Erythroblast (primary cell): Measurements from ENCODE around the gene TP53INP2.

Source experiments
- DNase-seq, 2 experiments: peaks; one replicate each; lab custom pipeline; 2025; lab: John Stamatoyannopoulos, UW
- GATA1 ChIP-seq: IDR thresholded peaks from 2 replicates; pipeline ENCODE4 v1.6.1; 2011; ENCODE audit warnings: low read depth, mild to moderate bottlenecking, control low read depth, low read length, moderate library complexity
- POLR2A ChIP-seq: IDR thresholded peaks from 2 replicates; pipeline ENCODE4 v1.6.1; 2011; ENCODE audit warnings: mild to moderate bottlenecking, low read length

TP53INP2 gene

GRCh38 chr20:34724172-34724571, 20.0 kb downstream of the TP53INP2 start:
- DNase-seq: no peak

GRCh38 chr20:34729416-34729815, 25.3 kb downstream of the TP53INP2 start:
- no peak for TF ChIP-seq POLR2A
- DNase-seq: no peak

More at GRCh38 chr20:34724172-34724571, 20.0 kb downstream of the TP53INP2 start:
- no peak for TF ChIP-seq GATA1
- TF ChIP-seq POLR2A: no peak

- no peak for DNase-seq
- TF ChIP-seq GATA1: no peak
Observed at GRCh38 chr20:34732523-34732922, 28.4 kb downstream of the TP53INP2 start.

- peak; percentile 46 to 55 for DNase-seq
- no peak for TF ChIP-seq POLR2A
Observed at GRCh38 chr20:34736106-34736735, 32.1 kb downstream of the TP53INP2 start.

GRCh38 chr20:34743039-34743438, 38.9 kb downstream of the TP53INP2 start:
- DNase-seq: no peak
- TF ChIP-seq GATA1 (no peak), POLR2A (no peak)

- TF ChIP-seq GATA1 (no peak), POLR2A (no peak)
Observed at GRCh38 chr20:34744340-34744739, 40.2 kb downstream of the TP53INP2 start.

GRCh38 chr20:34744847-34745246, 40.7 kb downstream of the TP53INP2 start:
- peak; percentile 65 to 70 for DNase-seq
- TF ChIP-seq GATA1 (no peak), POLR2A (no peak)

More at GRCh38 chr20:34744340-34744739, 40.2 kb downstream of the TP53INP2 start:
- DNase-seq: no peak

- DNase-seq: no peak
- TF ChIP-seq POLR2A (no peak), GATA1 (no peak)
Observed at GRCh38 chr20:34746674-34747073, 42.5 kb downstream of the TP53INP2 start.

- TF ChIP-seq POLR2A: no peak
- TF ChIP-seq GATA1: no peak
- no peak for DNase-seq
Observed at GRCh38 chr20:34747479-34747878, 43.3 kb downstream of the TP53INP2 start.

GRCh38 chr20:34748709-34749108, 44.6 kb downstream of the TP53INP2 start:
- no peak for DNase-seq
- TF ChIP-seq GATA1 (no peak), POLR2A (no peak)

GRCh38 chr20:34750484-34750883, 46.3 kb downstream of the TP53INP2 start:
- no peak for DNase-seq
- TF ChIP-seq GATA1: no peak
- TF ChIP-seq POLR2A: no peak

GRCh38 chr20:34751453-34751852, 47.3 kb downstream of the TP53INP2 start:
- TF ChIP-seq GATA1 (no peak), POLR2A (no peak)
- DNase-seq: no peak

- TF ChIP-seq POLR2A: no peak
- no peak for TF ChIP-seq GATA1
- DNase-seq: peak; percentile 13 to 23
Observed at GRCh38 chr20:34753706-34754461, 49.7 kb downstream of the TP53INP2 start.

GRCh38 chr20:34754611-34755010, 50.5 kb downstream of the TP53INP2 start:
- TF ChIP-seq GATA1: no peak
- no peak for TF ChIP-seq POLR2A
- DNase-seq: no peak
